ENCODE results near the gene LRRC55.

LRRC55 gene

DNA sequence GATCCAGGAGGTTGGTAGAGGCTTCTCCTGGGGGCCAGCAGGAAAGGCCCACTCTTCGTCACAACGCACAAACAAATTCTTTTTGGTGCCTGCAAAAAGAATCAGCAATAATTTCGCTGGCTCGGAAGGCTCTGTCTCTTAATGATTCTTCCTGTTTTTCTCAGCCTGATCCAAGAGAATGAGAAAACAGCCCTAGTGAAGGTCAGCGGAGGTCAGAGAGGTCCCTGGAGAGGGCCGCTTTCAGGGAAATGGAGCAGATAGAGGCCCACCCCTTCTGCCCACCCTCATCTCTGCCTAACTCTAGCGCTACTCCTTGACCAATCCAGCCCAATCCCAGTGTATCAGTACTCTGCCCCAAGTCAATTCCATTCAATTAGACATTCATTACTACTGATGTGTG is 19.2 kb downstream of the LRRC55 start:
- no peak for DNase-seq

DNA sequence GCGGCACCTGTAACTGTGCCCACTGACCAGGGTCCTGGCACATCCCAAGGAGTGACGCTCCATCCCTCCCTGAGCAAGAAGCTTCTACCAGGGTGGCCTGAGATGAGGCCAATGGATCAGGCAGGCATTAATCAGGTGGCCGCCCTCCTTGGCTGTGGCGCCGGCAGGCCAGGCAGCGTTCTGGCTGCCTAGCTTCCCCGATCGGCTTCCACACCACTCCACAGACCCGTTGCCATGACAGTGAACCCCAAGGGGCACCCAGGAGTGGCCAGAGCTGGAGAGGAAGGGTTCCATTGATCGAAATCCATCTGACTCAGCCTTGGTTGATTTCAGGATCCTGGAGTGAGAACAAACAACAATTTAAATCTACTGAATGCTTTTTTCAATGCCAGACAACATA is 20.5 kb downstream of the LRRC55 start:
- DNase-seq, result peak in 12 of 56 donors; percentile 3 to 57 (median 24)

DNA sequence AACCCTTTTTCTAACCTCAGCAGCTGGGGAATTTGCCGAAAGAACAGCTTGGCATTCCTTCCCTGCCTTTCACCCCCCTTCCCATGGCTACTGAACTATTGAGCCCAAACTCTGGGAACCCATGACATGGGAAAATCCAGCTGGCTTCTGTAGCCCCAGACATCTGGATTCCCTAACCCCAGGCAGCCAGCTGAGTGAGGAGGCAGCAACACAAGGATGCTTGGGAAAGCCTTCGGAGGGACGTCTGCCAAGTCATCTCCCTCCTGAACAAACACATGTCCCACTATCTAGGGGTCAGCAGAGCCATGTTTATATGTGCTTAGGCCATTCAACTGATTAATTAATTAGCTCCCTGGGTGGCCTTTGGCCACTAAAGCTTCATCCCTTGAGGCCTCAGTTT is 21.6 kb downstream of the LRRC55 start:
- no peak for DNase-seq

DNA sequence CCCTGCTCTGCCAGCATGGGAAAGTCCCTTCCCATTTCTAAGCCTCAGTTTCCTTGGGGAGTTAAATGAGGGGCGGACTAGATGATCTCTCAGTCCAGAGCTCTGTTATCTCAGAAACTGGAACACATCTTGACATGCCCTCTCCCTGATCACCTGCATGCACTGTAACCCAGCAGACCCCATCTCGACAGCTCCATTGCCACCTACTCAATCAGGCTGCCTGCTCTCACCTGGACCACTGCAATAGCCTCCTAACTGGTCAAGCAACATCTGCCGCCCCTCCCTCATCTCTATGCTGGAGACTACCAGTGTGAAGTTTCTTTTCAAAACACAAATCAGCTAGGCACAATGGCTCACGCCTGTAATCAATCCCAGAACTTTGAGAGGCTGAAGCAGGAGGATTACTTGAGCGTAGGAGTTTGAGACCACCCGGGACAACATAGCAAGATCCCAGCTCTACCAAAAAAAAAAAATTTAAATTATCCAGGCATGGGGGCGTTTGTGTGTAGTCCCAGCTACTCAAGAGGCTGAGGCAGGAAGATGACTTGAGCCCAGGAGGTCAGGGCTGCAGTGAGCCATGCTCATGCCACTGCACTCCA is 22.2 kb downstream of the LRRC55 start:
- DNase-seq, result no peak

DNA sequence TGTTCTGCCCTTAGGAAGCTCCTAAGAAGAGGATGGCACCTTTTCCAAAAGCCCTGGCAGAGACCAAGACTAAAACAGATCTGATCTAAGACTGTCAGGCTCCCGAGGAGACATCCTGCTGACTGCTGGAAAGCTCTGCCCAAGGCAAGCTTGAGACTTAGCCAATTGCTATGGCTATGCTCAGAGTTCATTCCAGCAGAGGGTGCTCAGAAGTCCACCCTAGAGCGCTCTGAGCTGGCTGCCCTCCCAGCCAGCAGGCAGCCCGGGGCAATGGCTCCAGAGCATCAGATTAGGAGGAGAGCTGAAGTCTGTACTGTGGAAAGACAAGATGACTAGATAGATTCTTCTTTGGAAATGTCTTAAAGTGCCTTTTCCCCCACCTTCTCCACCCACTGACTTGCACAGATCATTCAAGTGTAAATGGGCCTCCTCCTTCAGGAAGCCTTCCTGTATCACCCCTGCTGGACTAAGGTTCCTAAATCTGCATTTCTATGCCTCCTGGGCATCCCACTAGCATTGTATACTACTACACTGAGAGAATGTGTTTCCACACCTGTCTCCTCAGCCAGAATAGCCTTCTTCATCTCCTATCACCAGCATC is 23.4 kb downstream of the LRRC55 start:
- peak in 10 of 56 donors; percentile 9 to 34 (median 15) for DNase-seq

DNA sequence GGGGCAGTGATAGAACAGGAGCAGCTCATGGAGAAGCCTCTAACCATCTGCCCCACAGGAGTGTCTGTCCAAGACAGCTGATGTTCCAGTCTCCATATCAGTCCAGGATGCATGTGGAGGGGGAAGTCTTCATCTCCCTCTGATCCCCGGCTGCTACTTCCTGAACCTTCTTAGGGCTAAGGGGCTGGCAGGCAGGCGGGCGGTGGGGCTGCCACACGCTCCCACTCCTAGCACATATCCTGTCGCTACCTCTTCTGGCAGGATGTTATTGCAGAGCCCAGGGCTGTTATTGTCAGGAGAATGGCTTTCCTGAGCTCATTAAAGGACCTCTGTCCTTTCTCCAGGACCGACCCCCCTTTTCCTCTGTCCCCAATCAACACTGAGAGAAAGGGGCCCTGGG is 25.4 kb downstream of the LRRC55 start:
- DNase-seq, result no peak

DNA sequence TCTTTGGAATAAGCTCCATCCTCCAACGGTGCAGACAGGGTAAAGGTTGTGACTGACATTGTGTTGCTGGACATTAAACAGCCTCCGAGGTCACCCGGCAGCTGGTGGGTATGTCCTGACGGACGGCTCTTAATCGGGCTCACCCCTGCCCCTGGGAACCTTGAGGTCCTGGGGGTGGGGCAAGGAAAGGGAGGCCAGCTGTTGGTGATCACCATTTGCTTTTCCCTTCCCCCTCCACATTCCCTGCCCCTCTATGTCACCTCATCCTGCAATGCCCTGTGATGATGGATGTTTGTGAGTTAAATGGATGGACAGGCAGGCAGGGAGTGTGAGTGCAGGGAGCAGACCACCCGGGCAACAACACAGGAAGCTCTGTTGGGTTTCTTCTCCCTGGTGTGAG is 29.0 kb downstream of the LRRC55 start:
- no peak for DNase-seq

DNA sequence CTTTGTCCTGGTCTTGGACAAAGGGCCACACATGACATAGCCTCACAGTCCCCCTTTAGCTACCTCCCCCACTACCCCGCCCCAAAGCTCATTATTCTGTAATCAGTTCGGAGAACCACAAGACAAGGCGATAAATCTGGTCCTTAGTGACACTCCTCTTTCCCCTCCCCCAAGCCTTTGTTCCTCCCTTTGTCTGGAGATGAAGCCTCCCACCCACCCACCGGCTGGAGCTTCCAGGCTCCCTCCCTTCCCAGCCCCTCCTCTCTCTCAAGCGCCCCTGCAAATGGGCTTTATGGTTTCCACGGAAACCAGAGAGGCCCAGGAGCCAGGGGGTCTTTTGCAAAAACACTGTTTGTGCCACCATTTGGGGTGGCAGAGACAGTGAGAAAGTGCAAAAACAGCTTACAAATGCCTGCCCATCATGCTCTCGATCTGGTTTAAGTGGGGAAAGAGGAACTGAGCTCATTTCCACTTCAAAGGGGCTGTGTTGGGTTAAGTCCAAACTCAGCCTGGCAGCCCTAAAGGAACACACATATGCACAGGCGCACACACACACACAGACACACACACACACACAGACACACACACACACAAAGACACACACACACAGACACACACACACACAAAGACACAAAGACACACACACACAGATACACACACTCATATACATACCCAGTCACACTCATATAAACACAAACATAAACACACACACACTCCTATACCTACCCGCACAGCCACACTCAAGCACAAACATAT is 31.8 kb downstream of the LRRC55 start:
- DNase-seq, result no peak

DNA sequence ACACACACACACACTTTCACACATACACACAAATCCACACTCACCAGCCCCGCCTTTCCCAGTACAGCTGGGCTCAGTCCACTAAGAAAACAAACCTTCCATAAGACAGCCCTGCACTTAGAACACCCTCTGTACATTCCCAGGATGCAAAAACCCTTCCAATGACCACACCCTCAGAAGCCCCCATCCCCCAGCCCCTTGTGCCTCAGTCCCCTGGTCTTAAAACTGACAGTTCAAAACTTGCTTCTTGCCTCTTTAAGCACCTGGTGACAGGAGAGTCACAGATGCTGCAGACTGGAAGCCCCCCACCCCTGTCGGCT is 32.3 kb downstream of the LRRC55 start:
- no peak for DNase-seq

DNA sequence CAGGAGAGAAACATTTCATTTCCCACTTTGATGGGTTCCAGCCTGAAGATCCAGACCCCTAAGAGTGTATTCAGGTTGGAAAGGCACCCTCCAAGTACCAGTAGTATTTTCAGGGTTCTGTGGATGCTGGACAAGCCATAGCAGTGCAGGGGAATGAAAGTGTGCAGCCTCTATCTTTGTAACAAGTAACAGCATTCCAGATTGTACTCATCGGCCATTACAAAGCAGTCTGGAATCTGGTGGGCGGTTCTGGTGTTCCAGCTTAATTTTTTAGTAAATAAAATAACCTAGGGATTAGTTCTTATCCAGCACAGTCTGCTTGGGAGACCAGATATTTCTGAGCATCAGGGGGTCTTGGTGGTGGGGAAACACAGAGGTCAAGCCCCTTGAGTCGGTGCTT is 32.7 kb downstream of the LRRC55 start:
- no peak for DNase-seq

DNA sequence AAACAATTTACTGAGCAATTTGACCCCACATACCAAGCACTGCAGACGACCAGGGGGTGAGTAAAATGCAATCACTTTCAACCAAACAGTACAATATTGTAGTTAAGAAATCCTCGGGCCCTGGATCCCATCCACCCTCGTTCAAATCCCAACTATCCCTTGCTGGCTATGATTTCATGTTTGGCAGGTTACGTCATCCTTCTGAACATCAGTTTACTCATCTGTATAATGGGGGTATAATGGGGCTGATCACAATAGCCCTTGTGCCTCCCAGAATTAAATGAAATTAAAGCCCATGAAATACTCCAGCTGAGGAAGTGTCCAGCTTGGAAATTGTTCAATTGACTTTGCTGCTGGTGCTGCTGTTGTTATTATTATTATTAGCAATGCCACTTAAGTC is 34.7 kb downstream of the LRRC55 start:
- no peak for DNase-seq

DNA sequence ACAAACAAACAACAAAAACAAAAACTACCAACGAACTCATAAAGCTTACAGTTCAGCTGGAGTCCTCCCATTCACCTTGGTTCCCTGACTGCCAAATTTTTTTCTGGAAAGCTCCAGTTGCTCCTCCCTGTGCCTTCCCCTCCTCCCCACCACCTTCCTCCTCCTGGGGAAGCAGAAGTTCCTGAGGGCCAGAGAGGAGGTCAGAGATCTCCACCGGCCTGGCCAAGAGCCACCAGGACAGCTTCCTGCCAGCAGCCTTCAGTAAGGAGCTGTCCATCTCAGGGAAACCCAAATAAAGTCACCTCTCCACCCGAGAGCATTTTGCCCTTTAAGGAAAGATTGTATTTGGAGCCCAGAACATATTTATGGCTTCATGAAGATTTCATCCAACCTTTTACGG is 35.3 kb downstream of the LRRC55 start:
- no peak for DNase-seq

DNA sequence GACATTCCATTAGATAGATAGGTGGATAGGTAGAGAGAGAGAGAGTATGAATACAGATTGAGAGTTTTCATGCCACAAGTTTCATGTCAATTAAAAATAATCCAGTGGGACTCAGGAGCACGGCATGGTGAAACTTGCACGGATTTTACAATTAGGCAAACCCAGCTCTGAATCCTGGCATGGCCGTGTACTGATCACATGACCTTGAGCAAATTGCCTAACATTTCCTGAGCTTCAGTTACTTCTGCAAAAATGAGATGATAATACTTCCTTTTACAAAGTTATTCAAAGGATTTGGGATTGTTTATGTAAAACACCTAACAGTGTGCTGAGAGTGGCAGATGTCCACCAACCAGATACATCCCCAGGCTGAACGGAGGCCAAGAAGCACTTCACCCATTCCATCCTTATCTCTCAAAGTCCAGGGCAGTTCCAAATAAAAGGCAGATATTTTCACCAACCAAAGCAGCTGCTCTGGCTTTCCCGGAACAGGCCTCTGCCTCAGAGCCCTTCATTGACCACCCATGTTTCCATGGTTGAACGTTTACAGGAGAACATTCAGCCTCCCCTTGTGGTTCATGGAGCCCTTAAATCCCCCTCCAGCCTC is 37.4 kb downstream of the LRRC55 start:
- DNase-seq, result no peak

DNA sequence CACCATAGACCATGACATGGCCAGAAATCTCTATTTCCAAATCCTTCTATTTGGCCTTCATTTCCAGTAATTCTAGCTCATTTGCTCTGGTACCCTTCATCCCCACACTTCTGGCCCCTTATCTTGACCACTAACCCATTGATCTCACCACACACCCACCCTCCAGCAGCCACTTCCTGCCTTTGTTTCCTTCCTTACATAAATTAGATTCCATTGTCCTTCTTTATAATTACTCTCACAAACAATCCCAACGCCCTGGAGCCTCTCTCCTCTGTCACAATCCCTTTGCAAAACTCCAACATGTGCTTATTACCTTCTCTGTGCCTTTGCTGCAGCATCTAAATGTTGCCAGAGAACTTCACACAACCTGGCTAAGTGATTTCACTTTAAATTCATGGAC is 40.5 kb downstream of the LRRC55 start:
- no peak for DNase-seq

DNA sequence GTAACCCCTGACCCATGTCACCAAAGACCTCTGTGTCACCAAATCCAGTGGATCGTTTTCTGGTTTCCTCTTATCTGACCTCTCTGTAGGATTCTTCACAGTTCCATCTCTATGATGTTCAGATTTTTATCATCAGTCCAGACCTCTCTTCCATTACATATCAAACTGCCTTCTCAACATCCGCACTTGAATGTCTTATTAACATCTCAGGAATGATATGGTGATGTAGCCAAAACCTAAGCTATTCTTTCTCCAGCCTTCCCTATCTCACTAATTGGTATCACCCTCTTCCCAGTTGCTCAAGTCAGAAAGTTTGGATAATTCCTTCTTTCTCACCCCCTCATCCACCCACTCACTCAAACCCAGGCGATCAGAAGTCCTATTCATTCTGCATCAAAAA is 41.8 kb downstream of the LRRC55 start:
- DNase-seq, result no peak

DNA sequence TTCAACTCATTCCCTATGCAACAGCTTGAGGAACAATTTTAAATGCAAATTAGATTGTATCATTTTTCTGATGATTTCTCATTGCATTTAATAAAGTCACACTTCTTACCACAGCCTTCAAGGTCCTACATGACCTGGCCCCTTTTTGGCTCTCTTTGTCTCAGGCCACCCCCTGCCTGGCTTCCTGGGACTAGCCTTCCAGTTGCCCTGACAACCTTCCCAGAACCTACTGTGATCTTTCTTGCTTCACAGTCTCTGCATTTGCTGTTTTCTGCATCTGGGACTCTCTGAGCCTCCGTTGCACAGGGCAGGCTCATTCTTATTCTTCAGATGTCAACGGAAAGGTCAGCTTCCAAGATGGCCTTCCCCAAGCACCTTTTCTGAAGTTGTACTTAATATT is 42.4 kb downstream of the LRRC55 start:
- DNase-seq, result peak in 9 of 56 donors; percentile 4 to 39 (median 11)

DNA sequence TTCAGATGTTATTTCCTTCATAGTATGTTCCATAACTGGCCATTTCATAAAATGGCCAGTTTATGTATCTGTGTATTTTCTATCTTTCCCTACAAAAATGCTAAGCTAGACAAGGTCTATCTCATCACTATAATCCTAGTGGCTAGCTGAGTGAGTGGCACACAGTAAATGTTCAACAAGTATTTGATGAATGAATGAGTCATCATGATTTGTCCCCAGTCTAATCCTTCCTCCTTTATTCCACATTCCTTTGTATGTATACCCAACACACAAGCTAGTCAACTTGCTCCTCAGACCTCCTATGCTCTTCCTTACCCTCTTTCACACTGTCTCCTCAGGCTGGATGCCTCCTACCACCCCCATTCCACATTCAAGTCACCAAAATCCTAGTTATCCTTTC is 42.8 kb downstream of the LRRC55 start:
- no peak for DNase-seq

DNA sequence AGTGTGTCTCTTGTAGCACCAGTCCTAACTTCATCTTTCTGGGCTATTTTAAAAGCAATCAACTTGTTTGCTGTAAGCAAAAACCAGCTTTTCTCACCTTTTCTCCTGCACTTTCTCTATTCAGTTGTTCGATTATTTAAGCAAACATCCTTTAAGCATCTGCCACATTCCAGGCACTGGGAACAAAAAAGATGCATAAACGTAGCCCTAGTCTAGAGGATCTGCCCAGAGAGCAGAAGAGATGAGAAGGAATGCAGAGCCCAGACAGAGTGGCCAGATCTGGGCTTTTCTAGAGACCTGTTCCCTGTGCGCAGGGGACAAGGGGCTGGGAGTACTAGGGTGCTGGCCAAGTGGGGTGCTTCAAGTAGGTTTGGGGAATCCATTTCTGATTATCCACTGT is 46.8 kb downstream of the LRRC55 start:
- DNase-seq, result no peak

DNA sequence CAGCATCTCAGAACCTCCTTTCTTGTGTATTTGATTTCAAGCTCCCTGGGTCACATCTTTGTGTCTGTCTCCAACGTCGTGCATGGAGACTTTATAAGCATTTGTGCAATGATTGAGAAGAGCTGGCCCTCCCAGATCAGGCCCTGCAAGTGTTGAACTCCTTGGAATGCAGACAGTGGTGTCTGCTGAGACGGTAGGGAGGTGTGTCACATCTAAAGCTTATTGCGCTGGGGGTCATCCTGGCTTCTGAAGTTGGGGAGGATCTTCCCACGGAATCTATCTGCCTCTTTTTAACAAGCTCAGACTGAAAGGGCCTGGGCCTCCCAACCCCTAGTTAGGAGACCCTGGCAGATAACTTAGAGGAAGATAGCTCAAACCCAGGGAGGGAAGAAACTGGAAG is 48.6 kb downstream of the LRRC55 start:
- DNase-seq, result no peak

DNA sequence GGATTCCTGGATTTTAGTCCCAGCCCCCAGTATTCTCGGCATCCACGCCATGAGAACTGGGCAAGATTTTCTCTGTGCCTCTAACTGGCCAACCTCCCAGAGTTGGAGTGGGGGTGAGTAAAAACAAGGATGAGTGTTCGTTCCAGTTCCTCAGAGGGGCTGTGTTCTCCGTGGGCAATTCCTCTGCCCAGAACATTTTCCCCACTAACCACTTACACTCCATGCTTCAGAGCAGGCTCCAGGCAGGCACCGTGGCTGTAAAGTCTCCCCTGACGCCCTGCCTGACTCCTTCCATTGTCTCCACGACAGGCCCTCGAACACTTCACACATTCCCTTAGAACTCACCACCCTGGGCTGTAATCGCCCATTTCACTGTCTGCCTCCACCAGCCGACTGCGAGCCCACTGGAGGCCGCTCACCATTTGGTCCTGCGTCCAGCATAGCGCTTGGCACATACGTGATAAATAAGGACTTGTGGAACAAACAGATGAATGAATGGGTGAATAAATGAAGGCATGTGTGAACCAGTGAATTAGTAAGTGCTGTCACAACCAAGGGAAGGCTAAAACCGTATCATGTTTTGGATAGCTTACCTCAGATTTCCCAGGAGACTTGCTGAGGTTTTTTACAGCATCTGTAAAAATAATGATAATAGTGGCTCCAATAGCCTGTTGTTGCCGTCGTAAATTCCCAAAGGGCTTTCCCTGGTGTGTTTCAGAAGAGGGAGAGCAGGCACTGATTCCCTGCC is 49.2 kb downstream of the LRRC55 start:
- peak in 36 of 56 donors; percentile 6 to 73 (median 39) for DNase-seq

DNA sequence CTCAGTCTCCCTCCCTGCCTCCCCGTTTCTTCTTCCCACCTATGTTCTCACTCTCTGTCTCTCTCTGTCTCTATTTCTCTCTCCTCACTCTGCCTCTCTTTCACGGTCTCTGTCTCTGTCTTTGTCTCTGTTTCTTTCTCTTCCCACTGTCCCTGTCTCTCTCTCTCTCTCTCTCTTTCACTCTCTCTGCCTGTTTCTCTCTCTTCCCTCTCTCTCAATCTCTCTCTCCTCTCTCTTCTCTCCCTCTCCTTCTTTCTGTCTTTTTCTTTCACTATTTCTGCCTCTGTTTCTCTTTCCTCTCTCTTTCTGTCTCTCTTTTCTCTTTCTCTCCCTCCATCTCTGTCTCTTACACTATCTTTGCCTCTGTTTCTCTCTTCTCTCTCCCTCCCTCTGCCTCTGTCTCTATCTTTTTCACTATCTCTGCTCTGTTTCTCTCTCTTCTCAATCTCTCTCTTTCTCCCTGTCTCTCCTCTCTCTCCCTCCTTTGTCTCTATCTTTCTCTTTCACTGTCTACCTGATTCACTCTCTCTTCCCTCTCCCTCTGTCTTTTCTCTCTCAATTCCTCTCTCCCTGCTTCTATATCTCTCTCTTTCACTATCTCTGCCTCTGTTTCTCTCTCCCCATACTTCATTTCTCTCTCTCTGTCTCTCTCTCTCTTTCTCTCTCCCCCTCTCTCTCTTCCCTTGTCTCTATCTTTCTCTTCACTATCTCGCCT is 49.9 kb downstream of the LRRC55 start:
- no peak for DNase-seq

Data from nucleus accumbens (tissue), 56 donors.